Activated T-cell treated with anti-CD3 and anti-CD28 coated beads, Interleukin-2, amount 50 U/mL, for 24 hours (primary cell): ENCODE measurements around the gene LARGE1.

ENCODE experiments used
- DNase-seq: peaks from one replicate; pipeline ENCODE4 v3.0.0-alpha.2; 2020
- H3K27ac Mint-ChIP-seq: 2 replicates; pipeline ENCODE4 v1.8.0; 2020; ENCODE audit warnings: mild to moderate bottlenecking, mixed read lengths
- H3K27me3 Mint-ChIP-seq: 2 replicates; pipeline ENCODE4 v1.8.0; 2020; ENCODE audit warnings: mixed read lengths
- H3K36me3 Mint-ChIP-seq: 2 replicates; pipeline ENCODE4 v1.8.0; 2020; ENCODE audit warnings: low read depth, mixed read lengths
- H3K4me1 Mint-ChIP-seq: 2 replicates; pipeline ENCODE4 v1.8.0; 2020; ENCODE audit warnings: low read depth, mixed read lengths
- H3K4me3 Mint-ChIP-seq: 2 replicates; pipeline ENCODE4 v1.8.0; 2020; ENCODE audit warnings: mild to moderate bottlenecking, moderate library complexity, mixed read lengths
- H3K9me3 Mint-ChIP-seq: 2 replicates; pipeline ENCODE4 v1.8.0; 2020; ENCODE audit warnings: mixed read lengths

The LARGE1 gene

GRCh38 chr22:33303099-33303498 is 617.2 kb downstream of the LARGE1 start:
- Mint-ChIP-seq H3K4me1 (no peaks in the 10 kb centered on the region), H3K9me3 (no peaks in the 10 kb centered on the region), H3K27me3 (peaks cover 4% of the 10 kb centered on the region), H3K36me3 (no peaks in the 10 kb centered on the region), H3K4me3 (no peak overlapping the region), H3K27ac (no peak overlapping the region)
- DNase-seq: no peak

DNA sequence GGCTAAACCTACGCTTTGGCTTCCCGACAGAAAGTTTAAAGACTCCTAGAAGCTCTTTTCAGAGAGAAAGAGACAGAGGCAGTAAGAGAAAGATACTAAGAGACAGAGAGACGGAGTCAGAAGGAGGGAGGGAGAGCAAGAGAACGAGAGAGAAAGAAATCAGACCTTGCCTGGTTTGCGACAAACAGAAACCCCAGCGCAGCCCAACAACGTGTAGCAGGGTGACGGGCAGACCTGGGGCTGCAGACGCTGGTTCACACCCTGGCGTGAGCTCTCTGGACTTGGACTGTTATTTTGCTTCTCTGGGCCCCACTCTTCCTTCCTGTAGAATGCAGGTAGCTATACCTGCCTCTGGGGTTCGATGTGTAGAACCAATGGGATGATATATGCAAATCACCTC is 617.7 kb downstream of the LARGE1 start:
- H3K36me3 Mint-ChIP-seq: no peaks in the 10 kb centered on the region
- no peak overlapping the region for H3K4me3 Mint-ChIP-seq
- H3K9me3 Mint-ChIP-seq: no peaks in the 10 kb centered on the region
- H3K27me3 Mint-ChIP-seq: peaks cover 4% of the 10 kb centered on the region
- no peaks in the 10 kb centered on the region for H3K4me1 Mint-ChIP-seq
- H3K27ac Mint-ChIP-seq: no peak overlapping the region
- DNase-seq: no peak

GRCh38 chr22:33302049-33302545 is 618.2 kb downstream of the LARGE1 start:
- H3K9me3 Mint-ChIP-seq: no peaks in the 10 kb centered on the region
- peak; percentile 69 for DNase-seq
- no peak overlapping the region for H3K4me3 Mint-ChIP-seq
- H3K27me3 Mint-ChIP-seq: peaks cover 4% of the 10 kb centered on the region
- H3K27ac Mint-ChIP-seq: no peak overlapping the region
- no peaks in the 10 kb centered on the region for H3K36me3 Mint-ChIP-seq
- H3K4me1 Mint-ChIP-seq: no peaks in the 10 kb centered on the region

DNA sequence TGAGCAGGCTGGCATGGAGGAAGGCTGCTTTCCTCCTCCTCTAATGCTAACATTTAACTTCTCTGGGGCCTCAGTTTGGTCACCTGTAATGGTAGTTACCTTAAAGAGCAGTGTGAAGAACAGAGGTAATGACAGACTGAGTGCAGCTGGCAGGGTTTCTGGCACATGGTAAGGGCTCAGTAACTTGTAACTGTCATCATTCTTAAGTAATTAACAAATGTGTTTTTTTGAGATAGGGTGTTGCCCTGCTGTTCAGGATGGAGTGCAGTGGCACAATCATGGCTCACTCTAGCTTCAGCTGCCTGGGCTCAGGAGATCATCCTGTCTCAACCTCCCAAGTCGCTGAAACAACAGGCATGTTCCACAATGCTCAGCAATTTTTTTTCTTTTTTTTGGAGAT is 620.1 kb downstream of the LARGE1 start:
- H3K4me3 Mint-ChIP-seq: no peak overlapping the region
- H3K36me3 Mint-ChIP-seq: no peaks in the 10 kb centered on the region
- no peaks in the 10 kb centered on the region for H3K9me3 Mint-ChIP-seq
- no peak overlapping the region for H3K27ac Mint-ChIP-seq
- DNase-seq: no peak
- H3K4me1 Mint-ChIP-seq: no peaks in the 10 kb centered on the region
- peaks cover 4% of the 10 kb centered on the region for H3K27me3 Mint-ChIP-seq

- peaks cover 4% of the 10 kb centered on the region for H3K27me3 Mint-ChIP-seq
- H3K9me3 Mint-ChIP-seq: no peaks in the 10 kb centered on the region
- H3K36me3 Mint-ChIP-seq: no peaks in the 10 kb centered on the region
- no peak overlapping the region for H3K27ac Mint-ChIP-seq
- H3K4me1 Mint-ChIP-seq: no peaks in the 10 kb centered on the region
- H3K4me3 Mint-ChIP-seq: no peak overlapping the region
- no peak for DNase-seq
Observed at GRCh38 chr22:33299245-33299956, 620.9 kb downstream of the LARGE1 start.

DNA sequence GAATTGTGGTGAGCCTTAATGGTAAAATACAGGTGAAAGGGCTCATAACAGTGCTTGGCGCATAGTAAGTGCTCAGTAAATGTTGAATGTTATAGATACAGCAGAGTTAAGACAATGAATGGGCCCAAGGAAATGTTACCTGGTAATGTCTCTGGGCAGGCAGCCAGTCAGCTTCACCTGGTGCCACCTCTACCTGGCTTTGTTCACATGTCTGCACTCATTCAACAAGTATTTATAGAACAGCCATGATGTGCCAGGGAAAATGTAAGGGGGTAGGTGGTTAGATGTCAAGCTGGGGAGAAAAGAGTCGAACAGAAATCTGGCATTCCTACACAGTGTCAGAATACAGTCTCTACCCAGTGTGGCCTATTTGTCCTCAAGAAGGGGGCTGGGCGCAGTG is 623.3 kb downstream of the LARGE1 start:
- Mint-ChIP-seq H3K27me3 (no peaks in the 10 kb centered on the region), H3K36me3 (no peaks in the 10 kb centered on the region), H3K27ac (no peak overlapping the region)

DNA sequence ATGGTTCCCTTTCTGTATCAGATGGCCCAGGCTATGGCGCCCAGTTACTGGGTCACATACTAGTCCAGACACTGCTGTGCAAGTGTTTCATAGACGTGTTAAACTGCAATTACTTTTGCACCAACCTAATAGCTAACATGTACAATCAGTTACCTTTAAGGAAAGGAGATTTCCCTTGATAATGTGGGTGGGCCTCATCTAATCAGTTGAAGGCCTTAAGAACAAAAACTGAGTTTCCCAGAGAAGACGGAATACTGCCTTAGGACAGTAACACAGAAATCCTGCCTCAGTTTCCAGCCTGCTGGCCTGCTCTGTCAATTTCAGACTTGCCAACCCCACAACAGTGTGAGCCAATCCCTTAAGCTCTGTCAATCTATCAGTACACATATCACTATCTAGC is 632.2 kb downstream of the LARGE1 start:
- Mint-ChIP-seq H3K27me3 (no peaks in the 10 kb centered on the region), H3K9me3 (no peaks in the 10 kb centered on the region), H3K4me1 (no peaks in the 10 kb centered on the region), H3K4me3 (no peak overlapping the region), H3K27ac (no peak overlapping the region), H3K36me3 (no peaks in the 10 kb centered on the region)
- no peak for DNase-seq

More for the DNA sequence above, 623.3 kb downstream of the LARGE1 start:
- no peaks in the 10 kb centered on the region for H3K9me3 Mint-ChIP-seq
- no peak overlapping the region for H3K4me3 Mint-ChIP-seq
- DNase-seq: no peak
- H3K4me1 Mint-ChIP-seq: no peaks in the 10 kb centered on the region

DNA sequence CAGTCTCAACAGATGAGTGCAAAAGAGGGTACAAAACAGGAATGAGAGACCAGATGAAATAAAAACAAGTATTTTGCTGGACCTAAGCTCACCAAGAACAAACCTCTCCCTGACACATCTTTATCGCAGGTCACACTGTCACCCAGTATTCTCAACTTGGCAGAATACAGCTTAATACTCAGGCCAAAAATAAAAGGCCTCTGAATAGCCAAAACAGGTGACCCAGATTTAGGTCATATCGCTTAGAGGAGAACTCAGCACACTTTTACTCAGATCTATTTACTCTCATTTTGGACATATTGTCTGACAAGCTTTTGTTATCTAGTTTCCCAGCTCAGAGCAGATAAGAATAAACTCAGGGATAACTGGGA is 645.2 kb downstream of the LARGE1 start:
- no peaks in the 10 kb centered on the region for H3K27me3 Mint-ChIP-seq
- no peak overlapping the region for H3K4me3 Mint-ChIP-seq
- no peaks in the 10 kb centered on the region for H3K9me3 Mint-ChIP-seq
- no peak for DNase-seq
- H3K27ac Mint-ChIP-seq: no peak overlapping the region
- H3K4me1 Mint-ChIP-seq: no peaks in the 10 kb centered on the region
- H3K36me3 Mint-ChIP-seq: no peaks in the 10 kb centered on the region

GRCh38 chr22:33274214-33275072 is 645.8 kb downstream of the LARGE1 start:
- H3K4me1 Mint-ChIP-seq: no peaks in the 10 kb centered on the region

DNA sequence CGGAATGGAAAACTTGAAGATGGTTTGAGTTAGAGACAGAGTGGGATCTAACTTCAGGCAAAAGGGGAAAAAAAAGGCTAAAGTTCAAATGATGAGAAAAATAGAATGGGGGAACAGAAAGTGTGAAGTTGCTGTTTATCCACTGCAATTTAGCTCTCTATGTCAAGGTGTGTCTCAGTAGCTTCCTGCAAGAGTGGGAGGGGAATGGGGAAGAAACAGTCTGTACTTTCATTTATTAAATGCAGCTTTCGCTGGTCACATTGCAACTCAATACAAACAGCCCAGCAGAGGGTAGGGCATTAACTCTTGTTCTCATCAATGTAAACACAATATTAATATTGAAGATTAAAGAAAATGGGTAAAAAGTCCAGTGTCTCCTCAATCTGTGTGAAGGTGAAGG is 647.4 kb downstream of the LARGE1 start:
- no peak overlapping the region for H3K4me3 Mint-ChIP-seq
- no peak for DNase-seq
- no peaks in the 10 kb centered on the region for H3K9me3 Mint-ChIP-seq
- H3K27me3 Mint-ChIP-seq: no peaks in the 10 kb centered on the region
- no peak overlapping the region for H3K27ac Mint-ChIP-seq
- no peaks in the 10 kb centered on the region for H3K36me3 Mint-ChIP-seq
- H3K4me1 Mint-ChIP-seq: no peaks in the 10 kb centered on the region

More at GRCh38 chr22:33274214-33275072, 645.8 kb downstream of the LARGE1 start:
- no peak for DNase-seq
- H3K4me3 Mint-ChIP-seq: no peak overlapping the region
- H3K27ac Mint-ChIP-seq: no peak overlapping the region
- no peaks in the 10 kb centered on the region for H3K9me3 Mint-ChIP-seq
- no peaks in the 10 kb centered on the region for H3K27me3 Mint-ChIP-seq
- no peaks in the 10 kb centered on the region for H3K36me3 Mint-ChIP-seq

DNA sequence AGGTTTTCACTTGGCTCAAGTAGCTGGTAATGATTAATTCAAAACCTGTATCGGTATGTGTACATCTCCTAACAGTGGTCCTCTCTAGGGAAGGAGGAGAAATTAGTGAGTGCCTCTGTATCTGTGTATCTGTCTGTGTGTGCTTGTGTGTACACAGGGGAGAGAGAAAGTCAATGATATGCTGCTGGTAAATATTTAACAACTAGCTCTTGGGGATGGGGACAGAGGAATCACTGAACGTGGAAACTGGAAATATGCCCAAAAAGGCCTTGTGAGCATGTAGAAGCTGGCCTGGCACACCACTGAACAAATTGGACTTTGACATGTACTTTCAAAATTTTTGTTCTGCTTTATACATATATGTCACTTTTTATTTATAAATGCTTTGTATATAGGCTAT is 648.1 kb downstream of the LARGE1 start:
- no peak overlapping the region for H3K27ac Mint-ChIP-seq
- H3K36me3 Mint-ChIP-seq: no peaks in the 10 kb centered on the region
- no peak overlapping the region for H3K4me3 Mint-ChIP-seq
- no peak for DNase-seq
- H3K9me3 Mint-ChIP-seq: no peaks in the 10 kb centered on the region
- H3K4me1 Mint-ChIP-seq: no peaks in the 10 kb centered on the region
- H3K27me3 Mint-ChIP-seq: no peaks in the 10 kb centered on the region

- Mint-ChIP-seq H3K4me1 (no peaks in the 10 kb centered on the region), H3K36me3 (no peaks in the 10 kb centered on the region), H3K27me3 (no peaks in the 10 kb centered on the region), H3K4me3 (no peak overlapping the region), H3K9me3 (no peaks in the 10 kb centered on the region), H3K27ac (no peak overlapping the region)
- no peak for DNase-seq
Observed at GRCh38 chr22:33271390-33272161, 648.7 kb downstream of the LARGE1 start.

DNA sequence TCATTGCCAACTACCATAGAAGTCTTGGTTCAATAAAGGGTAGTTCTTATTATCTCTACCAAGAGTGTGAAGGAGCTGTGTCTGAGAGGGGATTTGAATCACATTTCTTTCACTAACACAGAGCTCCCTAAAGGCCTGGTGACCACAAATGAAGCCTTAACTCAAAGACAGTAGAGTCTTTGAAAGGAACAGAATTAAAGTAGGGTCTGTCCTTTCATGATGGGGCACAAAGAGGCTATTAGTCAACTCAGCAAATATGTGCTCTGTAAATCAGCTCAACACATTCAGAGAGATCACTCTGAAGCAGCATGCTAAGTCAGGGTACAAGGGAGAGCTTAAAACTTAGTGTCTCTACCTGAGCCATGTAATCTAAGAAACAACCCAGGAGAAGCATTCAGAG is 649.7 kb downstream of the LARGE1 start:
- no peak for DNase-seq
- Mint-ChIP-seq H3K4me1 (no peaks in the 10 kb centered on the region), H3K9me3 (no peaks in the 10 kb centered on the region), H3K27me3 (no peaks in the 10 kb centered on the region), H3K36me3 (no peaks in the 10 kb centered on the region), H3K4me3 (no peak overlapping the region), H3K27ac (no peak overlapping the region)

GRCh38 chr22:33261699-33262098 is 658.6 kb downstream of the LARGE1 start:
- H3K4me3 Mint-ChIP-seq: no peak overlapping the region
- H3K4me1 Mint-ChIP-seq: no peaks in the 10 kb centered on the region
- peaks cover 20% of the 10 kb centered on the region for H3K27me3 Mint-ChIP-seq
- H3K9me3 Mint-ChIP-seq: no peaks in the 10 kb centered on the region
- no peak for DNase-seq
- H3K36me3 Mint-ChIP-seq: no peaks in the 10 kb centered on the region
- H3K27ac Mint-ChIP-seq: no peak overlapping the region
